Measurements from ENCODE around the gene LANCL3. TPM values are rescaled to one million over a fixed set of nuclear protein-coding genes. Genes with fewer than 3 reads are reported as not detected.
A peak's percentile ranks its signal among the peaks of the same experiment; 100 is the strongest.
"Not testable (repeated sequence)": the region's sequence is repeated elsewhere in the genome, so short reads cannot be mapped to it uniquely, and the experiment has no call there.

The LANCL3 gene
- total RNA-seq, 1 experiment from 2014 or later = 0.26 TPM

GRCh38 chrX:37572108-37572587, 687 bp downstream of the LANCL3 start:
- ATAC-seq = peak; percentile 87
- H3K27ac ChIP-seq (ENCODE audit: low read length); H3K9me3 ChIP-seq (ENCODE audit: low read length); H3F3A ChIP-seq (ENCODE audit: low read length, unreplicated experiment); H3K79me2 ChIP-seq (ENCODE audit: low read length); H3K9me2 ChIP-seq (replicated peaks; ENCODE audit: low read length); BruUV-seq (replicated peaks); H3K27me3 ChIP-seq (ENCODE audit: low read length); H4K20me1 ChIP-seq (ENCODE audit: low read length); POLR2A ChIA-PET (ENCODE audit: unreplicated experiment); H3K9ac ChIP-seq (ENCODE audit: low read length); H3K36me3 ChIP-seq (ENCODE audit: low read depth, low read length): not testable (repeated sequence)
- CTCF ChIA-PET = interaction anchor here (0.6 kb wide), 1 partner anchor 94 kb away, joined by 15 read pairs; no protein-coding TSS in a partner anchor
- peaks cover 11% of the 10 kb centered on the region for H3K4me1 ChIP-seq (ENCODE audit: insufficient read depth, low read length)
- intact Hi-C loops (cut with micrococcal nuclease) = loop anchor here (2.0 to 5.0 kb wide), 3 partner anchors 105 to 250 kb away; no protein-coding TSS in a partner anchor
- peak; percentile 62 for DNase-seq
- H3K4me3 ChIP-seq (ENCODE audit: low read length) = peak overlapping the region; percentile 65
- peak; percentile 61 for TF ChIP-seq CTCF (conservative IDR thresholded peaks at IDR 0.05; ENCODE audit: low read depth, low read length)
- H3K4me2 ChIP-seq (ENCODE audit: low read length) = peak overlapping the region; percentile 83
- H2AFZ ChIP-seq (ENCODE audit: low read length) = peak overlapping the region; percentile 90

GRCh38 chrX:37573121-37573520, 1.7 kb downstream of the LANCL3 start:
- H3K79me2 ChIP-seq (ENCODE audit: low read length); H3K36me3 ChIP-seq (ENCODE audit: low read depth, low read length); H4K20me1 ChIP-seq (ENCODE audit: low read length); H3K9ac ChIP-seq (ENCODE audit: low read length); POLR2A ChIA-PET (ENCODE audit: unreplicated experiment); H3F3A ChIP-seq (ENCODE audit: low read length, unreplicated experiment); H3K9me3 ChIP-seq (ENCODE audit: low read length); H3K27me3 ChIP-seq (ENCODE audit: low read length); H3K9me2 ChIP-seq (replicated peaks; ENCODE audit: low read length): not testable (repeated sequence)
- BruUV-seq (replicated peaks) = TSS peak; percentile 37
- Histone ChIP-seq H2AFZ (ENCODE audit: low read length) (peak overlapping the region; percentile 43; the same call in 1 of the 2 replicates), H3K27ac (ENCODE audit: low read length) (peak overlapping the region; percentile 29), H3K4me3 (ENCODE audit: low read length) (peak overlapping the region; percentile 65; the same call in 1 of the 2 replicates), H3K4me2 (ENCODE audit: low read length) (peak overlapping the region; percentile 83), H3K4me1 (ENCODE audit: insufficient read depth, low read length) (peaks cover 11% of the 10 kb centered on the region)
- intact Hi-C loops (cut with micrococcal nuclease) = loop anchor here (2.0 to 5.0 kb wide), 3 partner anchors 104 to 249 kb away; no protein-coding TSS in a partner anchor
- ATAC-seq (peak; percentile 58), DNase-seq (peak; percentile 24)
- CTCF ChIA-PET = interaction anchor here (0.6 kb wide), 2 partner anchors 93 to 253 kb away, joined by 15 read pairs; no protein-coding TSS in a partner anchor

GRCh38 chrX:37578045-37578444, 6.6 kb downstream of the LANCL3 start:
- ATAC-seq (no peak; the same call in 1 of the 2 replicates), DNase-seq (peak; percentile 45)
- Histone ChIP-seq H3K79me2 (ENCODE audit: low read length) (no peaks in the 10 kb centered on the region), H4K20me1 (ENCODE audit: low read length) (no peaks in the 10 kb centered on the region), H3F3A (ENCODE audit: low read length, unreplicated experiment) (no peaks in the 10 kb centered on the region), H3K9ac (ENCODE audit: low read length) (no peak overlapping the region), H3K36me3 (ENCODE audit: low read depth, low read length) (no peaks in the 10 kb centered on the region), H3K27ac (ENCODE audit: low read length) (no peak overlapping the region), H3K27me3 (ENCODE audit: low read length) (no peaks in the 10 kb centered on the region), H3K9me2 (replicated peaks; ENCODE audit: low read length) (no peaks in the 10 kb centered on the region), H3K9me3 (ENCODE audit: low read length) (no peaks in the 10 kb centered on the region), H2AFZ (ENCODE audit: low read length) (no peak overlapping the region), H3K4me1 (ENCODE audit: insufficient read depth, low read length) (peaks cover 6% of the 10 kb centered on the region), H3K4me2 (ENCODE audit: low read length) (no peak overlapping the region), H3K4me3 (ENCODE audit: low read length) (no peak overlapping the region)
- ChIA-PET POLR2A (ENCODE audit: unreplicated experiment) (no interaction called here), CTCF (no interaction called here)
- intact Hi-C loops (cut with micrococcal nuclease) = no loop called here
- TF ChIP-seq EZH2phosphoT487 (IDR thresholded peaks at IDR 0.05; ENCODE audit: borderline replicate concordance, low read length) (no peak), EZH2 (IDR thresholded peaks at IDR 0.05; ENCODE audit: low read length, unreplicated experiment) (no peak), CTCF (conservative IDR thresholded peaks at IDR 0.05; ENCODE audit: low read depth, low read length) (no peak)
- no TSS peak for BruUV-seq (replicated peaks)

Data from PC-3 (cell line).